PC-9 (cell line): ENCODE measurements around the gene FAF1. TPM values are rescaled to one million over a fixed set of nuclear protein-coding genes. Genes with fewer than 3 reads are reported as not detected.

ENCODE experiments used
- BruUV-seq: library from RNA; stranded (reverse); fragments of 400-500 nt; replicated peaks from 2 replicates; lab custom pipeline; 2021; lab: Mats Ljungman, UMichigan
- CTCF ChIA-PET: fragments of 300-600 bp; sonication (Branson Sonifier 250); formaldehyde crosslinking; loops from one replicate; lab custom pipeline; 2022; ENCODE audit warnings: antibody characterized with exemption; lab: Charles Lee
- POLR2A ChIA-PET: fragments of 300-600 bp; sonication (Branson Sonifier 250); formaldehyde crosslinking; loops from one replicate; lab custom pipeline; 2022; ENCODE audit warnings: antibody characterized with exemption; ENCODE audit not compliant: unreplicated experiment; lab: Charles Lee
- DNase-seq, 2 experiments: peaks; one replicate each; pipeline versions ENCODE4 v3.0.0 to v3.0.0-alpha.2; 2015 to 2022; ENCODE audit warnings: mixed read lengths in 1 of 2
- H2AFZ ChIP-seq: fragments of 200-600 bp; sonication (generic); 2 replicates; pipeline ENCODE4 v1.8.1; 2017; ENCODE audit warnings: antibody characterized with exemption
- H3F3A ChIP-seq: fragments of 200-600 bp; sonication (generic); 2 replicates; pipeline ENCODE4 v1.8.1; 2017; ENCODE audit warnings: antibody characterized with exemption, mild to moderate bottlenecking, low read depth; ENCODE audit not compliant: insufficient read depth
- H3K27ac ChIP-seq: fragments of 200-600 bp; sonication (generic); 2 replicates; pipeline ENCODE4 v1.6.1; 2016; ENCODE audit warnings: mixed run types
- H3K27me3 ChIP-seq: fragments of 200-600 bp; sonication (generic); 2 replicates; pipeline ENCODE4 v1.6.1; 2016; ENCODE audit warnings: low read depth, mixed run types; ENCODE audit not compliant: insufficient read depth
- H3K36me3 ChIP-seq: fragments of 200-600 bp; sonication (generic); 2 replicates; pipeline ENCODE4 v1.6.1; 2016; ENCODE audit warnings: low read depth, mixed run types
- H3K4me1 ChIP-seq: fragments of 200-600 bp; sonication (generic); replicated peaks from 2 replicates; pipeline ENCODE4 v1.6.1; 2016; ENCODE audit warnings: mixed run types; ENCODE audit not compliant: insufficient read depth
- H3K4me2 ChIP-seq: fragments of 200-600 bp; sonication (generic); 2 replicates; pipeline ENCODE4 v1.6.1; 2017; ENCODE audit warnings: mixed run types
- H3K4me3 ChIP-seq: fragments of 200-600 bp; sonication (generic); 2 replicates; pipeline ENCODE4 v1.6.1; 2016; ENCODE audit warnings: mixed run types
- H3K79me2 ChIP-seq: fragments of 200-600 bp; sonication (generic); 2 replicates; pipeline ENCODE4 v1.6.1; 2017; ENCODE audit warnings: low read depth, mixed run types
- H3K9me2 ChIP-seq: fragments of 200-600 bp; sonication (generic); 2 replicates; pipeline ENCODE4 v1.8.1; 2017; ENCODE audit warnings: mild to moderate bottlenecking; ENCODE audit not compliant: insufficient read depth
- H3K9me3 ChIP-seq: fragments of 200-600 bp; sonication (generic); 2 replicates; pipeline ENCODE4 v1.8.1; 2016; ENCODE audit warnings: low read depth; ENCODE audit not compliant: insufficient read depth
- H4K20me1 ChIP-seq: fragments of 200-600 bp; sonication (generic); 2 replicates; pipeline ENCODE4 v1.8.1; 2017; ENCODE audit not compliant: insufficient read depth
- CTCF ChIP-seq: fragments of 200-600 bp; sonication (generic); conservative IDR thresholded peaks from 2 replicates; pipeline ENCODE4 v1.6.1; 2017; ENCODE audit warnings: mixed run types, antibody characterized with exemption, mild to moderate bottlenecking, moderate library complexity
- EZH2 ChIP-seq: fragments of 200-600 bp; sonication (generic); IDR thresholded peaks from 2 replicates; pipeline ENCODE4 v1.8.0; 2017; ENCODE audit warnings: antibody characterized with exemption, low read depth
- intact Hi-C: fragments of 100-400 bp; cut with micrococcal nuclease; formaldehyde crosslinking; loops from one replicate; pipeline ENCODE4 v1.10.0; 2022; ENCODE audit not compliant: unreplicated experiment
- total RNA-seq: library from RNA; stranded (reverse); gene quantifications from 2 replicates; pipeline ENCODE4 v1.2.3, GENCODE V29; 2021

FAF1 gene
- total RNA-seq, 1 experiment from 2014 or later, result 105 TPM

GRCh38 chr1:50996083-50996482 is 36.0 kb upstream of the FAF1 start:
- BruUV-seq, result no TSS peak
- Histone ChIP-seq H3K36me3 (no peaks in the 10 kb centered on the region), H3K9me2 (no peaks in the 10 kb centered on the region), H3K4me1 (no peaks in the 10 kb centered on the region), H2AFZ (no peak overlapping the region), H3K27ac (no peak overlapping the region), H3K4me3 (no peak overlapping the region), H3K4me2 (no peak overlapping the region), H4K20me1 (no peaks in the 10 kb centered on the region), H3K27me3 (no peaks in the 10 kb centered on the region), H3F3A (no peaks in the 10 kb centered on the region), H3K9me3 (no peaks in the 10 kb centered on the region), H3K79me2 (no peaks in the 10 kb centered on the region)
- TF ChIP-seq EZH2 (no peak), CTCF (no peak)
- intact Hi-C loops, result no loop called here
- ChIA-PET CTCF (no interaction called here), POLR2A (no interaction called here)
- DNase-seq, result no peak

- POLR2A ChIA-PET, result no interaction called here
- no peak for DNase-seq
These were observed 35.6 kb upstream of the FAF1 start for GRCh38 chr1:50995651-50996050.

GRCh38 chr1:50994997-50995396 is 34.9 kb upstream of the FAF1 start:
- Histone ChIP-seq H3K4me3 (no peak overlapping the region), H3K9me2 (no peaks in the 10 kb centered on the region), H3K9me3 (no peaks in the 10 kb centered on the region), H3K4me1 (no peaks in the 10 kb centered on the region), H3K27ac (no peak overlapping the region), H3K36me3 (no peaks in the 10 kb centered on the region), H3K27me3 (no peaks in the 10 kb centered on the region), H4K20me1 (no peaks in the 10 kb centered on the region), H3K4me2 (no peak overlapping the region), H2AFZ (no peak overlapping the region), H3F3A (no peaks in the 10 kb centered on the region), H3K79me2 (no peaks in the 10 kb centered on the region)
- BruUV-seq, result no TSS peak
- no peak for DNase-seq
- ChIA-PET CTCF (no interaction called here), POLR2A (no interaction called here)
- intact Hi-C loops, result no loop called here
- no peak for TF ChIP-seq CTCF
- no peak for TF ChIP-seq EZH2

More at GRCh38 chr1:50995651-50996050, 35.6 kb upstream of the FAF1 start:
- Histone ChIP-seq H3K36me3 (no peaks in the 10 kb centered on the region), H3F3A (no peaks in the 10 kb centered on the region), H3K4me2 (no peak overlapping the region), H3K79me2 (no peaks in the 10 kb centered on the region), H3K27me3 (no peaks in the 10 kb centered on the region), H3K4me3 (no peak overlapping the region), H3K4me1 (no peaks in the 10 kb centered on the region), H3K9me3 (no peaks in the 10 kb centered on the region), H3K27ac (no peak overlapping the region), H3K9me2 (no peaks in the 10 kb centered on the region), H4K20me1 (no peaks in the 10 kb centered on the region), H2AFZ (no peak overlapping the region)
- CTCF ChIA-PET, result no interaction called here
- intact Hi-C loops, result no loop called here
- no TSS peak for BruUV-seq
- TF ChIP-seq EZH2, result no peak
- TF ChIP-seq CTCF, result no peak
